HG03571 (cell line): ENCODE measurements around the gene RFFL.

Source experiments
- ATAC-seq: cut with Tn5 transposase; IDR thresholded peaks from one replicate; pipeline ENCODE4 v1.9.1; 2021; ENCODE audit not compliant: unreplicated experiment

Gene RFFL

DNA sequence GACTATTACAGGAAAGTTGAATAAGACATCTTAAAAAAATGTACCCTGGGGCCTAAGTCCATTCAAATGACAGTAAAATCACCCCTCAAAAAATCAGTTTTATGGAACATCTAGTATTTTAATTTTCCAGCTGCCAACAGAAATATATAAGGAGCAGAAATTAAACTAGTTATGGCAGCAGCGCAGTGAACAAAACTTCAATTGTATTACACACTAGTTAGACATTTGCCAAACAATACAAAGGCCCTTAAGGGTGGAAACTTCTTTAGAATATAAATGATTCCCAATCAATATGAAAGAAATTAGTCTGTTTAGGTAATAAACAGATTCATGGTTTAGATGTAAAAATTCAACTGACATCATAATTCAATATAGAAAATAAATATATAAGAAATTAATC, 18.1 kb upstream of the RFFL start:
- no peak for ATAC-seq

DNA sequence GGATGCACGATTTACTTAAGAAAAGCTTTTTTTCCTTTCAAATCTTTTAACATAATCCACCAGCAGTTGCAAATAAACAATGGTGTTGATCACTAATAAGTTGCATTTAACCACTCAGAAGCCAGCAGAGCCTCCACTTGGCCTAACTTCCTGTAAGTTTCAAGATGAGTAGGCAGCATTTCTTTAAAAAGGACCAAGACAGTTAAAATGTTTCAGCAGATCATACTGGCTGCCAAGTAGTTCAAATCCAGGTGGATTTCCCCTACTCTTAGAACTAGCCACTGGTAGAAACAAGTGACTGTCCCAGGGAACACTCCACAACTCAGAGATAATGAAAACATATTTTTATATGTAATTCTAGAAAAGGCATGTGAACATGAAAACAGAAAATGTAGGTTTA, 17.0 kb upstream of the RFFL start:
- no peak for ATAC-seq

DNA sequence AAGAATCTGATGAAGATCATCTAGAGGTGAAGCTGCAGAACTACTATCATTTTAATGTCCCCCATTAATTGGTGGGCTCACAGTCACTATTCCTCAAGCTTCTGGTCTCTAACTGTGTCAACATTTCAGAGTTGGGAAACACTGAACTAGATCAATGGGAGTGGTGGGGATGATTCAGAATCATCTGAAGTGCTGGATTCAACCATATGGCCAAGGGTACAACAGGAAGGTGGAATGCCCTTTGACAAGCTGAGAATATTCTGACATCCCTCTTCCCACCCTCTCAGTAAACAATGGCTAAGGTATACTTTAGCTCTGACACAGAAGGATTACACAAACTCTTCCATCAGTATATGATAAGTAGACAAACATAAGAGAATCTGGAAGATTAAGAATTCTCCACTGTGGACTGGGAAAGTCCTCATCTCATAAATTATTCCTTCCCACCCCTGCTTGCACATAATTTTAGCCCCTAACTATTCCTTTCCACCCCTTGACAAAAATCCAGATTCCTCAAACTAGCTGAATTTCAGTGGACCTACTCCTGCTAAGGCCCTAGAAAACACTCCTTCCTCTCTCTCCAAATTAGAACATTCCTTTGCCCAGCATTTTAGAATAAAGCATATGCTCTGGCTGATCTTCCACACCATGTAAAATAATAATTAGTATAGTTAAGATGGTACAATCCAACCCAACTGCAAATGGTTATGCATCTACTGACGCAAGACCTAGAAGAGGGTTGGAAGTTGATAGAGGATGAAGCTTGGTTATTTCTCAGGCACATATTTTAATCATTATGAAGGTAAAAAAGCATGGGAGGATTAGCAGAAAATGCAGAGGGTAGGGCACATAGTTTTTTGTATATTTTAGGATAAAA, 16.3 kb upstream of the RFFL start:
- ATAC-seq, result no peak

DNA sequence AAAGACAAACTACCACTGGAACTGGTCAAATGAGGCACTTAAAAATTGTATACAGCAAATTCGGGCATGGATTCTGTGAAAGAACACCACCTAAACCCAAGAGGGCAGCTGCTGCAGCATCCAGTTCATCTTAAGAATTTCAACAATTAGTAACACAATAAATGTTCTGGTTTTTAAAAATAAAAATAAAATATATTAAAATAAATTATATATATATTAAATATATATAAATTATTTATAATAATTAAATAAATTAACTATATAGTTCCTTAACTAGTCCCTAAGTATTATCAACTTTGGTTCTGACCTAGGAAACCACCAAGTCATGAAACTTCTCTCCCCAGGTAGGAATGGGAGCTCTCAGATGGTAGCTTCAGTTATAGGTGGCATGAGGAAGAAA, 13.4 kb upstream of the RFFL start:
- ATAC-seq, result no peak

DNA sequence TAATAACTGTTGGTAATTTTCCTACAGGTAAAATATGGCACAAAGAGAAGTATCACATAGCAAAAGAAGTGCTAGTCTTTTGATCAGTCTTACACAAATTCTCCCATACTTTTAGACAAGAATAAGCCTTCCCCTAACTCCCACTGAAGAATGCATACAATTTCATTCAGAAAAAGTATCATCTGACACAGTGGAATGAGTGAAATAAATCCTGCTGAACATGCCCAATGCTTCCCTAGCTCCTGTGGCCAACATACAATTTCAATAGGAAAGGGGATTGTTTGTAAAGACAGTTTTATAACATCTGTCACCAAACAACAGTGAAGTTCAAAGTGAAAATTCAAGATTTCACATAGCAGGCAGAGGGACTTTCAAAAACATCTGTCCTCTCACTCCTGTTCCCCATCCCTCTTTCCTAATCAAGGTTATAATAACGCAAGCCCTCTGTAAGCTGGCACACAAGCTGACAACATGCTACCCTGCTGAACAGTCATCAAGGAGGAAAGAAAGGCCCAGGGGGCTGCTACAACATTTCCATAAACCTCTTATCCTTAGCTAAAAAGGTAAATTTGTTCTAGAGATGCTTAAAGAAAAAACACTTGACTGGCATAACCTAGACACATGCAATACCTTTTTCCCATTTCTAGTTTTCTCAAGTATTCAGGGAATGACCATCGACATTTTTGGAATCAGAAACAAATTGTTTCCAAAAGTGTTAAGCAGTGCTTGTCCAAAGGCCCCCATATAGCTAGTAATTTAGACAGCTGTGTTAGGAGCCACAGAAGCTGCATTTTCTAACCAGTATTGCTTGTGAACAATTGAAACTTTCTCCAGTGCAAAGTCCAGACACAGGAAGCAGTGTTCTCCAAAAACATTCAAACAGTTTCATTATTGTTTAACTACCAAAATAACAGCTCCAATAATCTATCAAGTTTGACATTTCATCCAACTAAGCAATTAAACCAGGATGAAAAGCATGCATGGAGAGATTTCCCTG, 11.5 kb upstream of the RFFL start:
- ATAC-seq, result no peak

DNA sequence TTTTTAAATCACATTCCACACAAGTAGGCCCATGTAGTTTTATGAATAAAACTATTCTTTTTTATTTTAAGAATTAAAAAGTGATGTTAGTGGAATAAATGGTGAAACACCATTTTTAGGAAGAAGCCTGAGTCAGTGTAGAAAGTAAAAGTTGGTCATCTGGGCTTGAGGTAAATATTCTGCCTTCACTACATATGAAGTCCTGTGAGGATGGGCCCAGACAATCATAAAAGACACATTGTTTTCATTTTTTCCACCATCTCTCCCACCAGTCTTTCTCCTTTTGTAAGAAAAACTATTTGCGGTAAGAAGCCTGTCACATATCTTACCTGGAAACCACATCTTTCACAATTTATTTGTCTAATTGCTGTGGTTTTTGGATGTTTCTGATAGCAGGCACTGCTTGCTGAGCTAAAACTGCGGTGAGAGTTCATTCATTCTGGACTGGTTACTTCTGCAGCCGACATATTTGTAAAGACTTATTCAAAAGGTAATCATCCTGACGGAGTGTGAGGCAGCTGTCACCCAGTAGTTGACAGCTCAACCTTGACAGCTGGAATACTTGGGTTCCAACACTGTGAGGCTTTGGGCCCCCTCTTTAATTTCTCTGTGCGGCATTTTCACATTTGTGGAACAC, 10.6 kb upstream of the RFFL start:
- ATAC-seq, result no peak

DNA sequence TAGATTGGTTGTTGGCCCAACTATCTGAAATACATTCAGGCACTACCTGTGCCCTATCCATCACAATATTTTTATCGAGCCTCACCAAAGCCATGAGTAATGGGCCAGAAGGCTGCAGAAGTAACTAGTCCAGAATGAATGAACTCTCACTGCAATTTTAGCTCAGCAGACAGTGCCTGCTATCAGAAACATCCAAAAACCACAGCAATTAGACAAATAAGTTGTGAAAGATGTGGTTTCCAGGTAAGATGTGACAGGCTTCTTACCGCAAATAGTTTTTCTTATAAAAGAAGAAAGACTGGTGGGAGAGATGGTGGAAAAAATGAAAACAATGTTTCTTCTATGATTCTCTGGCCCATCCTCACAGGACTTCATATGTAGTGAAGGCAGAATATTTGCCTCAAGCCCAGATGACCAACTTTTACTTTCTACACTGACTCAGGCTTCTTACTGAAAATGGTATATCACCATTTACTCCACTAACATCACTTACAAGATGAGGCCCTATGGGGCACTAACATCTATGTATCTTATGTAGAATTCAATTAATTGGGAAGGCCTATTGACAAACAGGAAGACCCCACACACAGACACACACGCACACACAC, 9.8 kb upstream of the RFFL start:
- no peak for ATAC-seq

DNA sequence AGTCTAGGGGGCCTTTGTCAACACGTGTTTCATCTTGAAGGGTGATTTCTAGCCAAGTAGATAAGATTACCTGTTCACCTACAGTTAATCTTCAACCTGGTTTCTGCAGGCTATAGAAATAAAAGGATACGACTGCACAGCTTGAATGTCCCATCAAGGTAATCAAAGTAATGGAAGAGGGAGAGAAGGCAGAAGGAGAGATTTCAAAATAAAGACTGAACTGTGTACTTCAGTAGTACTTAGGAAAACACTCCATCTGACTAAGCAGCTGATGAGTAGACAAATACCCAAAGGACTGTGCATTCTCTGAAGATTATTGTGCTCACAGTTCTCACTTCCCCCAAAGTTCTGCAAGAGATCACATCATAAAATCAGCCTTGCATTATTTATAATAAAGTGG, 5.8 kb upstream of the RFFL start:
- ATAC-seq, result no peak

DNA sequence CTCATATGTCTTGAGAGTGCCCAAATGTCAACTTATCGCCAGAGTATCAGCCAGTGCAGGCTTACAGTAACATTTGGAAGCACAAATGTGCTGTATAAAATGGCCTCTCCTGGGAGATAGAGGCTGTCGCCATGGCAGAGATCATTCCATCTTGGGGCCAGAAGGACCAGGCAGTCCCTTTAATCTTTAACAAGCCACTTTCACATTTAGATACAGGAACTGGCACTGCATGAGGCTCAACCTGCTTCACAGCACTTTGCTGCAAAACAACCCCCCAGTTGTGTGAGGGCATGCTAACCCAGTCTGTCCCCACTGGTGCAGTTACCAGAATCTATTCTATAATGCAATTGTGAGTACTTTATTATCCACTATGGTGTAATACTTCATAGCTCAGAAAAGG, 4.7 kb upstream of the RFFL start:
- no peak for ATAC-seq

DNA sequence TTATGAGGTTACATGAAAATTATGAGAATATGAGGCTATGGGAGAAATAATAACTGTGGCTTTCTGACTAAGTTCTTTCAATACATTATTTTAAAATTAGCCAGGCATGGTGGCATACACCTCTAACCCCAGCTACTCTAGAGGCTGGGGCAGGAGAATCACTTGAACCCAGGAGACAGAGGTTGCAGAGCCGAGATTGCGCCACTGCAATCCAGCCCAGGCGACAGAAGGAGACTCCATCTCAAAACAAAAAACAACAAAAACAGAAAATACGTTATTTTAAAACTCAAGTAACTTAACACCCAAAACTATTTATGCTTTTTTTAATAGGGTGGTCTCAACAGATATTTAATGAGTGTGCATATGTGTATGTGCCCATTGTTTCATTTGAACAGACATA, 2.4 kb upstream of the RFFL start:
- no peak for ATAC-seq

DNA sequence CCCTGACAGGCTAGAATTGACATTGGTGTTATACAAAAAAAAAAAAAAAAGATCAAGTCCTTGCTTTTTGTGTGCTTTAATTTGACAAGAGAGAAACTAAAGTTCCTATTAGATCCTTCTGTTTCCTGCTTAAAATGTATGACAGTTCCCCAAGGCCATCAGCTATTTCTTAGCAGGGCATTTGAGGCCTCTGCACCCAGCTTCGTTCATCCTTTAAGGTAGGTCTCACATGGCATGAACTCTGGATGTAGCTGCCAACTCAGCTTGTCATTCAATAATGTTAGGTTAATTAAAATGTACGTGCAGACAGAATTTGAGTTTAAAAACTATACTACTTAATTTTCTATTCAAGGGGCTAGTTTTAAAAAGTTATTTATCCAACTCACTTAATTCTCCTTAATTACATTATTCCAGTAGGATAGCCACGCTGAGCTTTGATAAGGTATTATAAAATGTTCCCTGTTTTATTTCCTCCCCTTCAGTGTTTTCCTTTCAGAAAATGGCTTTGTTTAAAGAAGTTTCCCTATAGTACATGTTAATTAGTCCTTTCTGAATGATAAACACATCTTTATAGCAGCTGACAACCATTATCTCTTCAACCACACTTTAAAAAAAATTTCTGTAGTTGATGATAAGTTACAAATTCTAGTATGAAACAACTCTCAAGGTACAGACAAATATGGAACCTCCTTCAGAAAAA, 1.2 kb upstream of the RFFL start:
- ATAC-seq, result no peak

DNA sequence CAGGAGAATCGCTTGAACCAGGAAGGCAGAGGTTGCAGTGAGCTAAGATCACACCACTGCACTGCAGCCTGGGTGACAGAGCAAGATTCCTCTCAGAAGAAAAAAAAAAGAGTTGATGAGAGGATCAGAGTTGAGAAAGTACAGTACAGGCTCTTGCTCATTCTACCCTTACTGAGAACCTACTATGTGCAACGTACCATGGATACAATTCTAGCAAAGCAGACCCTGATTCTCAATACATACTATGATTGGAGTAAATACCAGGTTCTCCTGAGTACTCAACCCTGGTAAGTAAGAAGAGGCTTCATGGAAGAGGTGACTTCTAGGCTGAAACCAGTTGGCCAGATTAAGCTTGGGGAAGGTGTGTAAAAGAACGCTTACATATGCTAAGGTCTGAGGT, 1.2 kb downstream of the RFFL start:
- no peak for ATAC-seq

DNA sequence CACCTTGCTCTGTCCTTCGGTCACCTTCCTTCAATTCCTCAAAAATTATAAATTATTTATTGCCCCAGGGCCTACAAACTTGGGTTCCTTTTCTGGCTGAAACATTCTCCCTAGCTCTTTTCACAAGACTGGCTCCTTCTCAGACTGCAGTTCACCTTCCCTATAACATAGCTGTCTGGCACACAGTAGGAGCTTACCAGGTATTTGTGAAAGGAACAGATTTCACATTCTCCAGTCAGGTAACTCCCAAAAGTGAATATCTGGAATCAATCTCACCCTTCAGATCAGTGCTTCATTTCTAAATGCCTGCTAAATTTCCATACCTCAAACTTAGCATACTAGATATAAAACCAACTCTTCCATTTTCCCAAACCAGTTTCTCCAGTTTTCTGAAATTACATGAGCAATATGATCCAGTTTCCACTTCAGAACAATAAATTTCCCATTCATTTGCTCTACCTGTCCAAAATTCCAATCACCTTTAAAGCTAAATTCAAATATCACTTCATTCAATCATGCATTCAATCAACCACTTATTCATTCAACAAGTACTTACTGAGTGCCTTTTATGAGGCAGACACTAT, 6.1 kb downstream of the RFFL start:
- no peak for ATAC-seq

DNA sequence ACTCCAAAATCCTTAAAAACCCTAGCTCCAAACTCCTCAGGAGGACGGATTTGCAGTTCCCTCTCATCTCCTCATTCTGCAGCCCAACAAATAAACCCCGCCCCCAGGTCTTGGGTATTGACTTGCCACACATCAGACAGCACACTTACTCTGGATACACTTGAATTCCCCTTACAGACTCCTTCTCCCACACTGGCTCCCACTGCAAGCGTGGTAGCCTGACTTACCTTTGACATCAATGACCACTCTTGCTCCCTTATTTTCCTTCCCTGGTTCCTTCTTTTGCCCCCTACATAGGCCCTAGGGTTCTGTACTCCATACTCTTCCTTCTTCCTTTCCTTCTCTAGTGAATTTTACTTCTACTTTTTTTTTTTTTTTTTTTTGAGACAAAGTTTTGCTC, 7.5 kb downstream of the RFFL start:
- ATAC-seq, result no peak

DNA sequence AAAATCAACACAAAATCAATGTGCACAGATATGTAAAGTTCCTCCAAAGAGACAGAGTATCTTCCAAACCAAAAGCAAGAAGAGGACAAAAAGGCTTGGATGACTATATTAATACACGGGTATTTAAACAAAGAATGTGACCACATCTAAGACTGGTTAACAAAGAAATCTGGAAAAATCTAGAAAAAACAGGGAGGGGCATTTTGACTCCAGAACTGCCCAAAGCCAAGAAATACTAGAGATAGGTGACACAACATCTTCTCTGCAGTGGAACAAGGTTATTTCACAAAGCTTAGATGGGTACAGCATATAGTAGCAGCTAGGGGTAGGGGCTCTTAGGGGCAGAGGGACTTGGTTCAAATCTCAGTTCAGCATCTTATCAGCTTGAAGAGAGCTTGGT, 10.3 kb downstream of the RFFL start:
- ATAC-seq, result no peak

DNA sequence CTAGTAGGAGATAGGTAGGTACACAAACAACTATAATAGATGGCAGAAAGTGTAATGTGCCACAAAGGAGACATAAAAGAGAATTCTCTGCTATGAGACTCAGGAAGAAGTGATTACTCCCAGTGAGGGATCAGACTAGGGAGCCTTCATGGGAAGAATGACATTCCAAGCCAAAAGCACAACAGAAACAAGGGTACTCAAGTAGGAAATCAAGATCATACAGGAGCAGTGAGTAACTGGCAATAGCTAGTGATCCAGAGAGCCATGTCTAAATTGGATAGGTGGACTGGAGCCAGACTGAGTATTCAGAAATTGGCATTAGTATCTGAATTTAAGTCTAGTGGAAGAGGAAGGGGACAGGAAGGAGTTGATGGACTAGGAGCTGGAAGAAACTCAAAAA, 10.7 kb downstream of the RFFL start:
- no peak for ATAC-seq

DNA sequence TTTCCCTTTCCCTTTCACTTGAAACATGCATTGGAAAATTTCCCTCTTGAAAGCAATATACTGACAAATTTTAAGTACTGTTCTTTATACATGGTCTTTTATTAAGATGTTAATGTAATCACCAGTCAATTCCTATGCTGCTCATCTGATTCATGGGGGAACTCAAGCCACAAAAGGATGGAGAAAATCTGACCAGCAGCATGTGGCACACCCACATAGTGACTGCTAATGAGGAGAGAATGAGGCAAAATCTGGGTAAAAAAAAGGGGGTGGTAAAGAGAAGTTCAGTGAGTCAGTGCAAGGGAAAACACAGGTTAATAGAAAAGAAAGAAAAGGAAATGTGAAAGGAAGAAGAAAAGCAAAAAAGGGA, 11.3 kb downstream of the RFFL start:
- no peak for ATAC-seq

DNA sequence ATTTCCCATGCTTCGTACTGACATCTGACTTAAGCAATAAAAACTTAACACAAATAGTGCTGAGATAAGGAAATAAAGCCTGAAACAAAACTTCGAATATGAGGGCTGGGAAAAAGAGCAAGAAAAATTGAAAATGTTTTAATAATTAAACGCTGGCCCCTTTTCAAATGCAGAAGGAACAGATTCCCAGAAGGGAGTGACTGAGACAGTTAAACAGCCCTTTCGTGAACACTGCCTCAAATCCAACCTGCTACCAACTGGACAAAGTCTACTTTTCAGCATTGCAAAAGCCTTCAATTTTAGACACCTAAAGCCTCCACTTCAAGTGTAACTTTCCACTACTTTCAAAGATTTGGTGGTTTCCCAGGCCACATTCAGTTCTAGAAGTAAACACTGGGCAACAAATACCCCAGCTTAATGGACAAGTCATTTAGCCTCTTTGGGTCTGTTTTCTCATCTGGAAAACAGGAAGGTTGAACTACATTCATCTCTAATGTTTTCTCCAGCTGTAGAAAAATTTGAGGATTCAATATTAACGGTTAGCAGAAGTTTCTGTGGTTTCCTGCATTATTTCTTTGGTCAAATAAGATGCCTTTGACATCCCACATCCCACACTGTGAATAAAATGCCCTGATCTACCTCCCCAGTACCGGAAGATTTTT, 11.8 kb downstream of the RFFL start:
- ATAC-seq, result peak; percentile 39

DNA sequence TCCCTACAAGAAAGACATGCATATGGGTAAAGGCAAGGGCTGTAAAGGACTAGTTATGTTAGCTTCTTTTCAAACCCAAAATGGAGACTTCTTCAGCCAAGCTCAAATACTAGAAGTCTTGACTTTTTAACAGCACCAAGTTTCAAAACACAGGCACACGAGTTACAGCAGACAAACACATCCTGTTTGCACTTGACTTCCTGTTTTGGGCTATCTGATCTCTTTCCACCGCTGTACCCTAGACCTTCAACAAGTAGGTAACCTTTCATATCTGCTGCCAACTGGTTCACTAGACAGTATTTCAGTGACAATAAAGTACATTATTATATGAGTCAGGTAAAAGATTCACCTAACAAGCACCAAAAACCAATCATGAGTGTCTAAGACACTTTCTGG, 12.3 kb downstream of the RFFL start:
- ATAC-seq, result peak; percentile 39

DNA sequence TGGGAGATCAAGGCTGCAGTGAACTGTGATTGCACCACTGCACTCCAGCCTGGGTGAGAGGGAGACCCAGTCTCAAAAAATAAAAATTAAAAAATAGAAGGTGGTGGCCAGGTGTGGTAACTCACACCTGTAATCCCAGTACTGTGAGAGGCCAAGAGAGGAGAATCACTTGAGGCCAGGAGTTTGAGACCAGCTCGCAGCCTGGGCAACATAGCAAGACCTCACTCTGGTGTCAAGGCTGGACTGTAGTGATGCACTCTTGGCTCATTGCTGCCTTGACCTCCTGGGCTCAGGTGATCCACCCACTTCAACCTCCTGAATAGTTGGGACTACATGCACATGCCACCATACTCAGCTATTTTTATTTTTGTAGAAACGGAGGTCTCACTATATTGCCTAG, 13.3 kb downstream of the RFFL start:
- ATAC-seq, result no peak
